Stomach (tissue), 9 donors: ENCODE results near the gene VCL. TPM values are rescaled to one million over a fixed set of nuclear protein-coding genes. Genes with fewer than 3 reads are reported as not detected.

Experiments
- DNase-seq, 2 donors: peaks; one replicate each; pipeline versions ENCODE4 v3.0.0 to v3.0.0-alpha.2; 2013 to 2019
- H3K27ac ChIP-seq, 5 donors: fragments of 200-600 bp in 4 of 5; sonication (generic) in 4 of 5; one replicate each; pipeline ENCODE4 v1.5.1; 2013 to 2019; ENCODE audit warnings: mild to moderate bottlenecking in 1 of 5, moderate library complexity in 1 of 5
- H3K27me3 ChIP-seq, 3 donors: fragments of 200-600 bp; sonication (generic); one replicate each; pipeline ENCODE4 v1.5.1; 2017 to 2019; ENCODE audit warnings: mixed run types in 1 of 3
- H3K36me3 ChIP-seq, 4 donors: fragments of 200-600 bp; sonication (generic); 1 replicate in 3 of 4; 2 replicates in 1 of 4; pipeline ENCODE4 v1.5.1; 2016 to 2019
- H3K4me1 ChIP-seq, 4 donors: fragments of 200-600 bp; sonication (generic); one replicate each; pipeline ENCODE4 v1.5.1; 2016 to 2019
- H3K4me3 ChIP-seq, 4 donors: fragments of 200-600 bp; sonication (generic) in 3 of 4; one replicate each; pipeline ENCODE4 v1.5.1; 2016 to 2019; ENCODE audit warnings: mild to moderate bottlenecking in 1 of 4
- H3K9me3 ChIP-seq, 4 donors: fragments of 200-600 bp; sonication (generic); one replicate each; pipeline ENCODE4 v1.5.1; 2016 to 2019
- EP300 ChIP-seq: sonication (generic); formaldehyde crosslinking; IDR thresholded peaks from one replicate; pipeline ENCODE4 v1.6.1; 2017; ENCODE audit warnings: antibody characterized with exemption
- POLR2A ChIP-seq, 4 donors: fragments of 450-650 bp; IDR thresholded peaks; one replicate each; pipeline ENCODE4 v1.6.1; 2016; ENCODE audit warnings: antibody characterized with exemption in 4 of 4, control low read depth in 2 of 4, mild to moderate bottlenecking in 1 of 4, moderate library complexity in 1 of 4
- POLR2AphosphoS5 ChIP-seq, 3 donors: sonication (generic); formaldehyde crosslinking; IDR thresholded peaks; one replicate each; pipeline ENCODE4 v1.6.1; 2016; ENCODE audit warnings: antibody characterized with exemption in 3 of 3
- WGBS, 5 donors: extraction: QIAGEN DNeasy Blood & Tissue Kit in 3 of 5; methylation state at CpG; one replicate each; pipeline versions ENCODE4 v1.1.5 to v1.1.7; 2013 to 2018; 5-methylcytosine and 5-hydroxymethylcytosine counted together
- intact Hi-C: fragments of 100-400 bp; cut with DNase I; formaldehyde crosslinking; loops from one replicate; pipeline ENCODE4 v1.15.1; 2023; ENCODE audit warnings: low total_unique reads
- polyA plus RNA-seq, 3 donors: library from polyadenylated mRNA; stranded (reverse); fragments of 200-250 nt; gene quantifications; one replicate each; pipeline ENCODE4 v1.2.3, GENCODE V29; 2013
- total RNA-seq, 5 donors: library from RNA; depleted of rRNA; stranded (reverse); fragments of >200 nt; gene quantifications; one replicate each; pipeline versions ENCODE4 v1.1.0 to v1.2.3, GENCODE V29; 2014 to 2016
- TF ChIP-seq, protein P1 (sequence below), 7 experiments: fragments of 450-650 bp in 4 of 7; fragments of 200-600 bp in 3 of 7; sonication (generic) in 3 of 7; IDR thresholded peaks; one replicate each; pipeline ENCODE4 v1.5.1; 2016 to 2019; ENCODE audit warnings: antibody characterized with exemption in 7 of 7, control low read depth in 2 of 7, mild to moderate bottlenecking in 1 of 7
- donor health status: healthy with polysubstance abuse.
- donor health status: Bipolar disorder and iron deficiency.
- donor health status: healthy.

Gene VCL
- total and polyA plus RNA-seq, 8 donors = 11.2 to 211 (median 62.3) TPM

DNA sequence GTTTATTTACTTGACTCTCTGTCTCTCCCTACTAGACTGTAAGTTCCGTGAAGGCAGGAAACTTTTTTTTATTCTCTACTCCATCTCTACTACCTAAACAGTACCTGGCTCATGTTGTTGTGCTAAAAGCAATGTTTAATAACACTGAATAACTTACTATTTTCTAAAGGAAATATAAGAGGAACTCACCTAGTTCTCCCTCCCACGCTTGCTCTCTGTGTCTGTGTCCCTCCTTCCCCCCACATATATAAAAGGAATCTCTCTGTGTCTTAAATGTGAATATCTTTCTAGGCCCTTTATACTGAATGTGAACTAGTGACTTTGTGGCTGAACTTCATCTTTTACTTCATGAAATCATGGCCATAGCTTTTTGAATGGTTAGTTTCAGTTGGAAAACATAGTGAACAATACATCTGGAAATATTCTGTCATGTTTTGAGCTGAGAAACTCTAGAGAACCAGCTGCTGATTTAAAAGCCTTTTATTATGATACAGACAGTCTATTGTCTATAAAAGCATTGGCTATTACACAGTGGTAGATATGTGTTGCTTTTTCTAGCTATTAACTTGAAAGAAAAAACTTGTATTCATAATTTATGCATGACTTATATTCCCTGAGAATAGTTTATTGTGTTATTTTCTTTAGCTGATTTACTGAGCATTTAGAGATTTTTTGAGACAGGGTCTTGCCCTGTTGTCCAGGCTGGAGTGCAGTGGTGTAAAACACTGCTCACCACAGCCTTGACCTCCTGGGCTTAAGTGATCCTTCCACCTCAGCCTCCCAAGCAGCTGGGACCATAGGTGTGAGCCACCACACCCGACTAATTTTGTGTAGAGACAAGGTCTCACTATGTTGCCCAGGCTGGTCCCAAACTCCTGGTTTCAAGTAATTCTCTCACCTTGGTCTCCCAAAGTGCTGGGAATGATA is 42.5 kb downstream of the VCL start:
- DNase-seq = no peak
- H3K27ac ChIP-seq = peak overlapping the region in 4 of 5 donors; percentile 22 to 72 (median 66)

GRCh38 chr10:74044419-74044818 is 46.5 kb downstream of the VCL start:
- no peak for DNase-seq
- H3K27me3 ChIP-seq = no peaks in the 10 kb centered on the region
- TF ChIP-seq EP300 = no peak
- TF ChIP-seq, protein P1, sequence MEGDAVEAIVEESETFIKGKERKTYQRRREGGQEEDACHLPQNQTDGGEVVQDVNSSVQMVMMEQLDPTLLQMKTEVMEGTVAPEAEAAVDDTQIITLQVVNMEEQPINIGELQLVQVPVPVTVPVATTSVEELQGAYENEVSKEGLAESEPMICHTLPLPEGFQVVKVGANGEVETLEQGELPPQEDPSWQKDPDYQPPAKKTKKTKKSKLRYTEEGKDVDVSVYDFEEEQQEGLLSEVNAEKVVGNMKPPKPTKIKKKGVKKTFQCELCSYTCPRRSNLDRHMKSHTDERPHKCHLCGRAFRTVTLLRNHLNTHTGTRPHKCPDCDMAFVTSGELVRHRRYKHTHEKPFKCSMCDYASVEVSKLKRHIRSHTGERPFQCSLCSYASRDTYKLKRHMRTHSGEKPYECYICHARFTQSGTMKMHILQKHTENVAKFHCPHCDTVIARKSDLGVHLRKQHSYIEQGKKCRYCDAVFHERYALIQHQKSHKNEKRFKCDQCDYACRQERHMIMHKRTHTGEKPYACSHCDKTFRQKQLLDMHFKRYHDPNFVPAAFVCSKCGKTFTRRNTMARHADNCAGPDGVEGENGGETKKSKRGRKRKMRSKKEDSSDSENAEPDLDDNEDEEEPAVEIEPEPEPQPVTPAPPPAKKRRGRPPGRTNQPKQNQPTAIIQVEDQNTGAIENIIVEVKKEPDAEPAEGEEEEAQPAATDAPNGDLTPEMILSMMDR (IDR thresholded peaks at IDR 0.05) = no peak
- TF ChIP-seq POLR2A (IDR thresholded peaks at IDR 0.05) = no peak
- TF ChIP-seq POLR2AphosphoS5 (IDR thresholded peaks at IDR 0.05) = no peak
- intact Hi-C loops = no loop called here
- no peak overlapping the region for H3K27ac ChIP-seq
- H3K9me3 ChIP-seq = no peaks in the 10 kb centered on the region
- H3K4me3 ChIP-seq = no peak overlapping the region
- peaks cover 16 to 23% (median 22%) of the 10 kb centered on the region in 4 donors for H3K36me3 ChIP-seq
- peaks cover 0 to 48% (median 15%) of the 10 kb centered on the region in 4 donors for H3K4me1 ChIP-seq
- WGBS, 5 donors = 84 to 96% (median 92%) methylated on average over 2 of the region's 2 CpGs

More for the DNA sequence above, 42.5 kb downstream of the VCL start:
- H3K27me3 ChIP-seq = no peaks in the 10 kb centered on the region
- 49 to 84% (median 76%) methylated on average over 3 of the region's 3 CpGs for WGBS, 5 donors
- H3K9me3 ChIP-seq = no peaks in the 10 kb centered on the region
- TF ChIP-seq, protein P1 (IDR thresholded peaks at IDR 0.05) = no peak
- TF ChIP-seq POLR2A (IDR thresholded peaks at IDR 0.05) (no peak), EP300 (no peak), POLR2AphosphoS5 (IDR thresholded peaks at IDR 0.05) (no peak)
- H3K4me1 ChIP-seq = peaks cover 0 to 41% (median 18%) of the 10 kb centered on the region in 4 donors
- H3K36me3 ChIP-seq = peaks cover 16 to 29% (median 20%) of the 10 kb centered on the region in 4 donors
- intact Hi-C loops = no loop called here
- H3K4me3 ChIP-seq = no peak overlapping the region

- DNase-seq = no peak
- Histone ChIP-seq H3K4me3 (no peak overlapping the region), H3K27ac (peak overlapping the region in 1 of 5 donors; percentile 42)
Observed at GRCh38 chr10:74047304-74047703, 49.4 kb downstream of the VCL start.

GRCh38 chr10:74047871-74048270 is 50.0 kb downstream of the VCL start:
- peaks cover 16 to 23% (median 22%) of the 10 kb centered on the region in 4 donors for H3K36me3 ChIP-seq
- peaks cover 0 to 63% (median 18%) of the 10 kb centered on the region in 4 donors for H3K4me1 ChIP-seq
- H3K27ac ChIP-seq = peak overlapping the region in 2 of 5 donors; percentile 33 to 42
- TF ChIP-seq POLR2AphosphoS5 (IDR thresholded peaks at IDR 0.05) (no peak), POLR2A (IDR thresholded peaks at IDR 0.05) (no peak), EP300 (no peak)
- TF ChIP-seq, protein P1 (IDR thresholded peaks at IDR 0.05) = no peak
- no peak for DNase-seq
- intact Hi-C loops = no loop called here
- H3K4me3 ChIP-seq = no peak overlapping the region
- no peaks in the 10 kb centered on the region for H3K9me3 ChIP-seq
- WGBS, 5 donors = 83 to 100% (median 88%) methylated on average over 3 of the region's 3 CpGs
- no peaks in the 10 kb centered on the region for H3K27me3 ChIP-seq

More at GRCh38 chr10:74047304-74047703, 49.4 kb downstream of the VCL start:
- peaks cover 16 to 23% (median 22%) of the 10 kb centered on the region in 4 donors for H3K36me3 ChIP-seq
- 58 to 70% (median 65%) methylated on average over 2 of the region's 2 CpGs for WGBS, 5 donors
- TF ChIP-seq POLR2AphosphoS5 (IDR thresholded peaks at IDR 0.05) (no peak), POLR2A (IDR thresholded peaks at IDR 0.05) (no peak)
- peaks cover 0 to 58% (median 17%) of the 10 kb centered on the region in 4 donors for H3K4me1 ChIP-seq
- H3K9me3 ChIP-seq = no peaks in the 10 kb centered on the region
- no peaks in the 10 kb centered on the region for H3K27me3 ChIP-seq
- intact Hi-C loops = no loop called here
